GM12864 (cell line): ENCODE results near the gene ESPNL.

Experiments used
- DNase-seq: peaks from one replicate; pipeline ENCODE4 v3.0.0-alpha.2; 2011; ENCODE audit warnings: low read depth
- H3K4me3 ChIP-seq: 2 replicates; pipeline ENCODE4 v1.5.1; 2011; ENCODE audit warnings: mild to moderate bottlenecking, low read depth, low read length, control low read depth
- TF ChIP-seq, protein P1 (sequence below): IDR thresholded peaks from 2 replicates; pipeline ENCODE4 v1.5.1; 2011; ENCODE audit warnings: low read depth, mild to moderate bottlenecking, moderate library complexity, low read length, control low read depth, inconsistent platforms; ENCODE audit errors: missing control alignments

ESPNL gene

DNA sequence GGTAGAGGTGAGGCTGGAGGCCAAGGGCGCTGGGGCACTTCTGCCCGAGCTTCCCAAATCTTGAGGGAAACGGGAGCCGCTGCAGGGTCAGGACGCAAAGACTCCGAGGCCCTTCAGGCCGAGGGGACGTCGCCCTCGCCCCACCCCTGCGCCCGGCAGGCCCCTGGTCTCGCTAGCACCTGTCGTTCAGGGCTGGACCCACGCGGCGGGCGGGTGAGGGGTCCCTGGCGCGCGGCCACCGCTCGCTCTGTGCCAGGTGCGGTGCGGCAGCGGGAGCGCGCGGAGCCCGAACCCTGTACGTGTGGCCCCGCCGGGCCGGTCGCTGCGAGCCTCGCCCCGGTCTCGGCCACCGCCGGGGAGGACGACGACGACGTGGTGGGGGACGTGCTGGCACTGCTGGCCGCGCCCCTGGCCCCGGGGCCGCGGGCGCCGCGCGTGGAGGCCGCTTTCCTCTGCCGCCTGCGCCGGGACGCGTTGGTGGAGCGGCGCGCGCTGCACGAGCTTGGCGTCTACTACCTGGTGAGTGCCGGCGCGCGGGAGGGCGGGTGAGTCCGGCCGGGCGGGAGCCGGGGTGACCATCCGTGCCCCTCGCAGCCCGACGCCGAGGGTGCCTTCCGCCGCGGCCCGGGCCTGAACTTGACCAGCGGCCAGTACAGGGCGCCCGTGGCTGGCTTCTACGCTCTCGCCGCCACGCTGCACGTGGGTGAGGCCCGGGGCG lies 63.5 kb downstream of the ESPNL start:
- TF ChIP-seq, protein P1, sequence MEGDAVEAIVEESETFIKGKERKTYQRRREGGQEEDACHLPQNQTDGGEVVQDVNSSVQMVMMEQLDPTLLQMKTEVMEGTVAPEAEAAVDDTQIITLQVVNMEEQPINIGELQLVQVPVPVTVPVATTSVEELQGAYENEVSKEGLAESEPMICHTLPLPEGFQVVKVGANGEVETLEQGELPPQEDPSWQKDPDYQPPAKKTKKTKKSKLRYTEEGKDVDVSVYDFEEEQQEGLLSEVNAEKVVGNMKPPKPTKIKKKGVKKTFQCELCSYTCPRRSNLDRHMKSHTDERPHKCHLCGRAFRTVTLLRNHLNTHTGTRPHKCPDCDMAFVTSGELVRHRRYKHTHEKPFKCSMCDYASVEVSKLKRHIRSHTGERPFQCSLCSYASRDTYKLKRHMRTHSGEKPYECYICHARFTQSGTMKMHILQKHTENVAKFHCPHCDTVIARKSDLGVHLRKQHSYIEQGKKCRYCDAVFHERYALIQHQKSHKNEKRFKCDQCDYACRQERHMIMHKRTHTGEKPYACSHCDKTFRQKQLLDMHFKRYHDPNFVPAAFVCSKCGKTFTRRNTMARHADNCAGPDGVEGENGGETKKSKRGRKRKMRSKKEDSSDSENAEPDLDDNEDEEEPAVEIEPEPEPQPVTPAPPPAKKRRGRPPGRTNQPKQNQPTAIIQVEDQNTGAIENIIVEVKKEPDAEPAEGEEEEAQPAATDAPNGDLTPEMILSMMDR = no peak
- no peak overlapping the region for H3K4me3 ChIP-seq

DNA sequence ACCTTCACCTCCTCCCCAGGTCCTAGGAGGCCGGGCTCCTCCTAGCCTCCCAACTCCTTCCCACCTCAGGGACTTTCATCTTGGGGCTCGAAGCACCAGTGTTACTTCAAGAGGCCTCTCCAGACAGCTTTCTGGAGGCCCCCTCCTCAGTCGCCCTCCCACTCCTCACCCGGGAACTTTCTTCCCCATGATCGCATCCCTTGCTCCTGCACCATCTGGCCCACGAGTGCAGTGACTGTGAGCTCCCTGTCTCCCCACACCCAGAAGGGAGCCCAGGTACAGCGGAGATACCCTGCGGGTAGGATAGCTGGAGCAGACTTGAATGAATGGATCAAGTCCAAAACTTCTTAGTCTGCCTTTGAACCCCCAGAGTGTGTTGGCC lies 64.8 kb downstream of the ESPNL start:
- no peak for DNase-seq
- TF ChIP-seq, protein P1 = no peak
- H3K4me3 ChIP-seq = no peak overlapping the region

More for the DNA sequence above, 63.5 kb downstream of the ESPNL start:
- no peak for DNase-seq

DNA sequence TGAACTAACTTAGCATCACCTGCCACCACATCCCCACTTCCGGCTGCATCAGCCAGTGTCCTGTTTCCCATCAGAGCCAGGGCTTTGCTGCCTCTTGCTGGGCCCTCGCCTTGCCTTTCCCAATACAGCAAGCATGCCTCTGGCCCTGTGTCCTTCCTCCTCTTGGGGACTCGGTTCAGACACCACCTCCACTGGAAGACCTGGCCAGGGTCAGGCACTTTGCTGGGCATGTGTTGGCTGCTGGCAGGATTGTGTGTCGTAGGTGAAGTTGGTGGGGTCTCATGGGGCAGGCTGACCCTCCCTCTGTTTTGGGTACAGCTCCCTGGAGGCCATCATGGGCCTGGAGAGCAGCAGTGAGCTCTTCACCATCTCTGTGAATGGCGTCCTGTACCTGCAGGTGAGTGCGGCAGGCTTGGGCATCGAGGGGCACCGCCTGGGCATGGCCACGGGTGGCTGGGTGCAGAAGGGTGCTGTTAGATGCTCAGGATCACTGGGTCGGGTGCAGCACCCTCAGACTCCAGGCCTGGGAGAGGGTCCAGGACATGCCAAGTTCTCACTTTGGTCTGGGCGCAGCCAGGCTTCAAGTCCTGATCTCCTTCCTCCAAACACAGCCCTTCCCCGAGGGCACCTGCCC lies 65.3 kb downstream of the ESPNL start:
- no peak for DNase-seq
- TF ChIP-seq, protein P1 = no peak

DNA sequence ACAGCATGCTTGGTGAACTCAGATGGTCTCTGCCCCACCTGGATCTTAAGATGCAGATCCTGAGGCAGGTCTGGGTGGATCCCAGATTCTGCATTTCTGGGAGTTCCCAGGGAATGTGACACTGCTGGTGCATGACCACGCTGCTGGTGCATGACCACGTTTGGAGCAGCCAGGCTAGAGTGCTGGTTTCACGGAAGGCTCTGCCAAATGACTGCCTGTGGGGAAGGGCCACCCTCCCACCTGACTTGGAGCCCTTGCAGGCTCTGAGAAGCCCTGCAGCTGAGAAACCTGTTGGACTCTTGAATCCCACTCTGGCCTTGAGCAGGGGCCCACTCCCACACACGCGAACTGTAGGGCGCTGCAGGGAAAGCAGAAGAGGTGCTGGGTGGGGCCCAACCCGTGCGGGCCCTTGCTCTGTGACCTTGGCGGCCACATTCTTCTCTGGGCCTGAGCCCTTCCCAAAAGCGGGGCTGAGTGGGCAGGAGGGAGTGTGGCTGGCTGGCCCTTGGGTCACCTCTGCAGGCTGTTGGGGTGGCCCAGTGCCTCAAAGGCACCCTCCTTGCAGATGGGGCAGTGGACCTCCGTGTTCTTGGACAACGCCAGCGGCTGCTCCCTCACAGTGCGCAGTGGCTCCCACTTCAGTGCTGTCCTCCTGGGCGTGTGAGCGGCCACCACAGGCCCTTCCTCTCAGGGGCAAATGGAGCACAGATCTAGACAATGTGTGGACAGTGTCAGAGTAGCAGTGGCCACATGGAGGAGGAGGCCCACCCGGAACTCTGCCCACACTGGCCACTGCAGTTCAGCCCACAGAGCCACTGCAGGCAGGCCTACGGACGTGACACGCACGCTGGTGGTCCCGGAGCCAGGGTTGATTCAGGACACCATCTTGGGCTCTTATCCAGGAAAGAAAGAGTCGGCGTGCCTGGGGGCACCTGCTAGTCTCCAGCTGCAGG lies 66.5 kb downstream of the ESPNL start:
- TF ChIP-seq, protein P1 = no peak
- DNase-seq = no peak
- no peak overlapping the region for H3K4me3 ChIP-seq

More for the DNA sequence above, 65.3 kb downstream of the ESPNL start:
- no peak overlapping the region for H3K4me3 ChIP-seq

DNA sequence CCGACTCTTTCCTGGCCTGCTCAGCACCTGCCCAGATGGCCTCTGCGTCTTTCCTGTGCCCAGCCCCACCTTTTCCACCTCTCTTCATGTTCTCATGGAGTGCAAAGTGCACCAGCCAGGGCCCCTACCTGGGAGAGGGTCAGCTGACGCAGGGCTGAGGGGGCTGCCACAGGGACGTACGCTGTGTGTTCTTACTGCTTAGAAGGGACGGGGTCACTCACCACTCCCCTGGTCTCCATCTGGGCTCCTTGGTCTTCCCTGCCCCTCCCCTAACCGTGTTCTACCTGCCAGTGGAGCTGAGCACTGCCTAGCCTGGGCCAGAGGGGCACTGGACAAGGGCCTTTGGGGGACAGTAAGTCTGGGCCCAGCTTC lies 67.2 kb downstream of the ESPNL start:
- DNase-seq = no peak
- TF ChIP-seq, protein P1 = no peak

DNA sequence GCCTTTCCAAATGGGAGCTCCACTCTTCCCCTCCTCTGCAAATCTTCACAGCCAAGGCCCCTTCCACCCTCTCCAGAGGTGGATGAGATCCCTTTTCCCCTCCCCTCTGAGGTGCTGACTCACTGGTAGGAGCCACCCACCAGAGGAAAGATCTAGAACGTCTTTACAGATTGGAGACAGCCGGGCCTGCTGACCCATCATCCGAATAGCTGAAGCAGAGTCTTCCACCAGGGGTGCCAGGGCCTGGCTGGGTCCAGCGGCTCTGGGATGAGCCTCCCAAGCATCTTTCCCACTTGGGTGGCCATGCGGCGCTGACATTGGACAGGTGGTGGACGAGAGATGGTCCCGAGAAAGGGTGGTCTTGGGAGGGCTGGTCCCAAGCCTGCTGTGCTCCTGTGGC lies 67.6 kb downstream of the ESPNL start:
- TF ChIP-seq, protein P1 = no peak
- H3K4me3 ChIP-seq = no peak overlapping the region
- DNase-seq = no peak

More for the DNA sequence above, 67.2 kb downstream of the ESPNL start:
- no peak overlapping the region for H3K4me3 ChIP-seq
